ENCODE results near the gene COX17.

DNA sequence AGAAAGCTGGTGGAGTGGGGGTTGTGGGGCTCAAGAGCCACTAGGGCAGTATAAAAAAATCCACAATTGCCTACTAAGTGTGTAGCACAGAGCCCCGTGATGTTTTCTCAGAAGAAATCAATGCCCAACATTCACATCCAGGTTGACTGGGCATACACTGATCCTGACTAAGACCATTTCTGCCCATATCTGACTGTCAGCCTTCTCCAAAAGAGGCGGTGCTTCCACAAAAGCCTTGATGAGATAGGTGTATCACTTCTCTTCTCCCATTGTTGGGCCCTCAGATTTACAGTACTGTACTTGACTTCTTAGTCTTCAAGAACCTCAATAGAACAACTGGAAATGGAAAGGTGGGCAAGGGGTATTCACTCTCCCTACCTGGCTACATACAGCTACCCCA, 18.2 kb downstream of the COX17 start:
- TF ChIP-seq, protein P1, sequence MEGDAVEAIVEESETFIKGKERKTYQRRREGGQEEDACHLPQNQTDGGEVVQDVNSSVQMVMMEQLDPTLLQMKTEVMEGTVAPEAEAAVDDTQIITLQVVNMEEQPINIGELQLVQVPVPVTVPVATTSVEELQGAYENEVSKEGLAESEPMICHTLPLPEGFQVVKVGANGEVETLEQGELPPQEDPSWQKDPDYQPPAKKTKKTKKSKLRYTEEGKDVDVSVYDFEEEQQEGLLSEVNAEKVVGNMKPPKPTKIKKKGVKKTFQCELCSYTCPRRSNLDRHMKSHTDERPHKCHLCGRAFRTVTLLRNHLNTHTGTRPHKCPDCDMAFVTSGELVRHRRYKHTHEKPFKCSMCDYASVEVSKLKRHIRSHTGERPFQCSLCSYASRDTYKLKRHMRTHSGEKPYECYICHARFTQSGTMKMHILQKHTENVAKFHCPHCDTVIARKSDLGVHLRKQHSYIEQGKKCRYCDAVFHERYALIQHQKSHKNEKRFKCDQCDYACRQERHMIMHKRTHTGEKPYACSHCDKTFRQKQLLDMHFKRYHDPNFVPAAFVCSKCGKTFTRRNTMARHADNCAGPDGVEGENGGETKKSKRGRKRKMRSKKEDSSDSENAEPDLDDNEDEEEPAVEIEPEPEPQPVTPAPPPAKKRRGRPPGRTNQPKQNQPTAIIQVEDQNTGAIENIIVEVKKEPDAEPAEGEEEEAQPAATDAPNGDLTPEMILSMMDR (IDR thresholded peaks at IDR 0.05; ENCODE audit: low read length), result no peak
- no peak for TF ChIP-seq EZH2 (IDR thresholded peaks at IDR 0.05; ENCODE audit: borderline replicate concordance, low read length)

All from OCI-LY1 (cell line).